Measurements from ENCODE around the gene GALNT14.

Gene GALNT14

GRCh38 chr2:31086590-31086989 is 51.6 kb downstream of the GALNT14 start:
- no peak for TF ChIP-seq ZFX (IDR thresholded peaks at IDR 0.05; ENCODE audit: borderline replicate concordance)
- no peak for TF ChIP-seq CTCF (IDR thresholded peaks at IDR 0.05)
- H3K27ac ChIP-seq, result no peak overlapping the region

GRCh38 chr2:31083234-31083993 is 54.8 kb downstream of the GALNT14 start:
- H3K27ac ChIP-seq, result no peak overlapping the region
- no peak for TF ChIP-seq CTCF (IDR thresholded peaks at IDR 0.05)
- TF ChIP-seq ZFX (IDR thresholded peaks at IDR 0.05; ENCODE audit: borderline replicate concordance), result no peak

GRCh38 chr2:31082002-31082401 is 56.2 kb downstream of the GALNT14 start:
- H3K27ac ChIP-seq, result no peak overlapping the region
- TF ChIP-seq ZFX (IDR thresholded peaks at IDR 0.05; ENCODE audit: borderline replicate concordance), result no peak
- no peak for TF ChIP-seq CTCF (IDR thresholded peaks at IDR 0.05)

- H3K27ac ChIP-seq, result no peak overlapping the region
- no peak for TF ChIP-seq CTCF (IDR thresholded peaks at IDR 0.05)
- no peak for TF ChIP-seq ZFX (IDR thresholded peaks at IDR 0.05; ENCODE audit: borderline replicate concordance)
Observed at GRCh38 chr2:31081492-31081891, 56.7 kb downstream of the GALNT14 start.

- no peak overlapping the region for H3K27ac ChIP-seq
- TF ChIP-seq ZFX (IDR thresholded peaks at IDR 0.05; ENCODE audit: borderline replicate concordance), result no peak
- no peak for TF ChIP-seq CTCF (IDR thresholded peaks at IDR 0.05)
Observed at GRCh38 chr2:31080361-31080760, 57.9 kb downstream of the GALNT14 start.

- H3K27ac ChIP-seq, result no peak overlapping the region
- TF ChIP-seq CTCF (IDR thresholded peaks at IDR 0.05) (peak; percentile 23), ZFX (IDR thresholded peaks at IDR 0.05; ENCODE audit: borderline replicate concordance) (no peak)
Observed at GRCh38 chr2:31079665-31080064, 58.6 kb downstream of the GALNT14 start.

- H3K27ac ChIP-seq, result no peak overlapping the region
- TF ChIP-seq CTCF (IDR thresholded peaks at IDR 0.05), result no peak
- TF ChIP-seq ZFX (IDR thresholded peaks at IDR 0.05; ENCODE audit: borderline replicate concordance), result no peak
Observed at GRCh38 chr2:31078579-31079105, 59.6 kb downstream of the GALNT14 start.

Data from 22Rv1 (cell line).